ENCODE measurements around the gene KLHL40. TPM values are rescaled to one million over a fixed set of nuclear protein-coding genes. Genes with fewer than 3 reads are reported as not detected.
A peak's percentile ranks its signal among the peaks of the same experiment; 100 is the strongest.

Gene KLHL40
- total and polyA plus RNA-seq, 2 donors (not counting 1 experiment from before 2014, with no cell fraction given): not detected

GRCh38 chr3:42654331-42655201, 30.8 kb upstream of the KLHL40 start:
- Histone ChIP-seq H3K4me1 (ENCODE audit: control insufficient read depth in 2 of 2, insufficient read depth in 2 of 2, low read length in 2 of 2) (peaks cover 25 to 30% of the 10 kb centered on the region in 2 donors), H2AFZ (ENCODE audit: insufficient read depth, low read depth, low read length, poor library complexity, severe bottlenecking) (peak overlapping the region; percentile 65), H4K20me1 (ENCODE audit: control insufficient read depth, insufficient read depth, low read length, poor library complexity, severe bottlenecking) (no peaks in the 10 kb centered on the region), H3K4me2 (replicated peaks; ENCODE audit: low read depth, low read length, poor library complexity, severe bottlenecking) (peak overlapping the region; percentile 88), H3K4me3 (ENCODE audit: control extremely low read depth in 1 of 5, extremely low read depth in 1 of 5, insufficient read depth in 1 of 5, low read depth in 2 of 5, low read length in 4 of 5) (peak overlapping the region in 4 of 5 experiments; percentile 28 to 56 (median 50)), H3K27ac (ENCODE audit: low read length in 2 of 2) (no peak overlapping the region), H3K79me2 (ENCODE audit: control insufficient read depth, insufficient read depth, low read length) (no peaks in the 10 kb centered on the region), H3K36me3 (replicated peaks in 1 of 2; ENCODE audit: control extremely low read depth in 1 of 2, control insufficient read depth in 1 of 2, extremely low read depth in 1 of 2, insufficient read depth in 2 of 2, low read length in 1 of 2) (no peaks in the 10 kb centered on the region), H3K9ac (ENCODE audit: low read length) (peak overlapping the region; percentile 59), H3K27me3 (replicated peaks in 1 of 4; ENCODE audit: control extremely low read depth in 1 of 4, control insufficient read depth in 3 of 4, insufficient read depth in 4 of 4, low read length in 3 of 4) (peaks cover 0 to 21% (median 1%) of the 10 kb centered on the region in 4 experiments), H3K9me3 (ENCODE audit: control extremely low read depth in 1 of 3, control insufficient read depth in 2 of 3, insufficient read depth in 1 of 3, low read length in 2 of 3) (peaks cover 0 to 4% (median 0%) of the 10 kb centered on the region in 3 donors)
- peaks cover 7% of the 10 kb centered on the region for H3K27me3 Mint-ChIP-seq
- no peak for DNase-seq
- H3K4me3 Mint-ChIP-seq: peak overlapping the region; percentile 86
- 4% methylated on average over 86 of the region's 94 CpGs for WGBS (ENCODE audit: insufficient coverage)
- peak; percentile 55 for ATAC-seq (ENCODE audit: low read depth)
- intact Hi-C loops (cut with micrococcal nuclease): loop anchor here (1.0 kb wide), 1 partner anchor 119 kb away; the partner anchor contains the start of gene CCDC13
- CTCF ChIA-PET: no interaction called here
- no peak overlapping the region for H3K27ac Mint-ChIP-seq
- H3K4me1 Mint-ChIP-seq: peaks cover 21% of the 10 kb centered on the region
- no peaks in the 10 kb centered on the region for H3K9me3 Mint-ChIP-seq (ENCODE audit: insufficient read depth)
- POLR2A ChIA-PET: interaction anchor here (0.5 kb wide), 1 partner anchor 93 kb away, joined by 4 read pairs; no protein-coding TSS in a partner anchor
- TF ChIP-seq EZH2 (IDR thresholded peaks at IDR 0.05; ENCODE audit: borderline replicate concordance, insufficient read depth, low read depth, low read length, poor library complexity, severe bottlenecking): no peak
- no peak for TF ChIP-seq CTCF (IDR thresholded peaks at IDR 0.05)

All from B cell (primary cell).